Caki2 (cell line): ENCODE data around the gene SEPSECS. TPM values are rescaled to one million over a fixed set of nuclear protein-coding genes. Genes with fewer than 3 reads are reported as not detected.

Experiments used
- DNase-seq: peaks from one replicate; pipeline ENCODE4 v3.0.0-alpha.2; 2015; ENCODE audit warnings: low read depth
- in situ Hi-C: cut with HindIII; loops from 2 replicates; pipeline ENCODE4 v1.10.0; 2016; ENCODE audit warnings: low sequenced_read_pairs, low pct_unique_long_range_greater_than_20kb, mixed read lengths
- total RNA-seq: library from RNA; depleted of rRNA; stranded (reverse); fragments of >200 nt; shearing (Covaris generic); gene quantifications from 2 replicates; pipeline ENCODE4 v1.2.3, GENCODE V29; 2014; ENCODE audit warnings: low replicate concordance

The SEPSECS gene
- total RNA-seq, 1 experiment from 2014 or later: 2.9 TPM

DNA sequence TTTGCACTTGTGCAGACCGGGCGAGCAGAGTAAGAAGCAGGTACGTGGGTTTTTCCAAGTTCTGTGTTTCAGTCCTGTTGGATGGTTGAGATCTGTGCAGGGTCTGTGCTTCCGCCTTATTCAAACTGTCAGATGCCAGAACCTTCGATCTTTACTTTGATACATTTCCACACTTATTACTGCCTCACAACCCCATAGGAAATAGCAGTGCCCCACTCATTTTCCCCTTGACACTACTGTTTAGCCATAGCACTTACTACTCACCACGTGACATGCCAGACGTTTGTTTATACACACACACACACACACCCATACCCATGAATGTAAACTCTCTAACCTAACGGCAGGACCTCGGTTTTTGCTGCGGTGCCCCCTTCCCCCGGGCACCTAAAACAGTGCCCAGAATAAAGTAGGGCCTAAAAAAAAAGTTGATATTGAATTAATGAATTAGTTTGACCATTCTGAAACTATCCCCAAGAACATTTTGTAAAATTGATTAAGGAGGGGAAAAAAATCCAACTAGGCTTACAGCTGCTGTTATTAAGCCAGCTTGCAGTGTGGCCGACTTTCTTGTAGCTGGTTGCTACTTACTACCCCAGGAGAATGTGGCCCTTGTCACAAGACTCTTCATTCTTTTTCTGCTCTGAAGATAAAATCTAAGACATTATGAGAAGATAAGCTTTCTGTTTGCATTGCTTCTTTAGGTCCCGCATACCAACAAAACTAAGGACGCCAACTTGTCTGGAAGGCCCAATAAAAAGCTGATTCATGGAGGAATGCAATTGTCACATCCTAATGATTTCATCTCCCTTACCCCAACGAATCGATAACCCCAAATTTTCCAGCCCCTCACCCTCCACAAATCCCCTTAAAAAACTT lies 704 bp upstream of the SEPSECS start:
- in situ Hi-C loops: no loop called here
- DNase-seq: peak; percentile 36

DNA sequence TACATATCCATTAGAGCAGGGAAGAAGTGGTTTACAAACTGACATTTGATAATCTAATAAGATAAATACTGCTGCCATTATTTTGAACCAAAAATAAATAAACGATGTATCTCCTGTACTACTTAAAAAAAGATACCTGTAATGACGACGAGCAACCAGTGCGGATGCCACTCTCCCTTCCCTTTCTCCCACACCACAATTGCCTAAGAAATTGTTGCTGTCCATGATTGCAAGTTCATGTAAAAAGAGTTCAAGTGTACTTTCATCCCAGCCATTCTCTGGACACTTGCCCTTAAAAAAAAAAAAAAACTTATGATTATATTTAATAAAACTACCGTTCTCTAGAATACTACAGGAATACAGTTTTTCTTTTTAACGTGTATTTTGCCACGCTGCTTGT lies 1.4 kb downstream of the SEPSECS start:
- DNase-seq: no peak
- in situ Hi-C loops: no loop called here

GRCh38 chr4:25157081-25157480 lies 3.2 kb downstream of the SEPSECS start:
- DNase-seq: no peak
- in situ Hi-C loops: no loop called here

DNA sequence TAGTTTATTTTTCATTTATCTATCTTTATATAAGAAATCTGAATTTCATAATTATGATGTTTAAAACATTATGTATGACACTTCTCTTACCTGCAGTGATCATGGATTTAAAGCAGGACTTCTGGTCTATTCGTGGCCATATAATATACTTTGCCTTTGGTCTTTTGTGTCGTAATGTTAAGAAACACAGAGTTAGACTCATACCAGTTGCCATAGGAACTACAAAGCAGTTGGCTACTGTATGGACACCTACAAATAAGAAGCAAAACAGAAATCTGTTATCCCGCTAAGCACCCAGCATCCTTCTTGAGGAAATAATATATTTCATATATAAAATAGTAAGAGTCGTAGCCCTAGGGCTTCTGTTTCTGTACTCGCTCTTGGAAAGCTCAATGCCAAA lies 4.3 kb downstream of the SEPSECS start:
- DNase-seq: no peak
- in situ Hi-C loops: no loop called here

DNA sequence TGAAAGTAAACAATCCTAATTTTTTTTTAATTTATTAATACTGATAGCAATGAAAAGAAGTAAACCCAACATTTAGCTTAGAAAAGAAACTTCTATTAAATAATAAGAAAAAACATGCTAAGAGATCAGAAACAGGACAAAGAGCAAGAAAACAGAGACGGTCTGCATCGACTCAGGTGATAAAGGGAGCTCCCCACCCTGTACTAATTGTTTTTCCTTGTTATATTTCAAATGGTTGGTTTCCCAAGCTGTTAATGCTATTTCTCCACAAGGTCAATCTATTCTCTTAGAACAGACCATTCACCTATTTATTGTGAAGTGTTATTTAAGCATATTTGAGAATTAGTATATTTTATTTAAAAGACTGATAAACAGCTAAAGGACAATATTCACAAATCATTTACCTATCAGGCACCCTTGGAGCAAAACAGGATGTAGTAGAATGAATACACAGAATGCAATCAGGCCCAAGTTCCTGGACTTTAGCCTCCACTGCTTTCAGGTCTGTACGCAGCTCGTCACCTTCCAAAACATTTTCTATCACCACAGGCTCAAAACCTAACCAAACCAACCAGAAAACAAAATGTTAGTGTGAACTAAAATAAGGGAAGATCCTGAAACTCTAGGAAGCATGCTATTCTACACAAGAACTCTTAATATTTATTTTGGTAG lies 5.5 kb downstream of the SEPSECS start:
- DNase-seq: no peak
- in situ Hi-C loops: no loop called here

GRCh38 chr4:25146076-25146475 lies 14.2 kb downstream of the SEPSECS start:
- DNase-seq: no peak
- in situ Hi-C loops: no loop called here

- DNase-seq: peak; percentile 13
- in situ Hi-C loops: no loop called here
Observed at GRCh38 chr4:25144870-25145481, 15.3 kb downstream of the SEPSECS start.

GRCh38 chr4:25142468-25142867 lies 17.8 kb downstream of the SEPSECS start:
- in situ Hi-C loops: no loop called here

DNA sequence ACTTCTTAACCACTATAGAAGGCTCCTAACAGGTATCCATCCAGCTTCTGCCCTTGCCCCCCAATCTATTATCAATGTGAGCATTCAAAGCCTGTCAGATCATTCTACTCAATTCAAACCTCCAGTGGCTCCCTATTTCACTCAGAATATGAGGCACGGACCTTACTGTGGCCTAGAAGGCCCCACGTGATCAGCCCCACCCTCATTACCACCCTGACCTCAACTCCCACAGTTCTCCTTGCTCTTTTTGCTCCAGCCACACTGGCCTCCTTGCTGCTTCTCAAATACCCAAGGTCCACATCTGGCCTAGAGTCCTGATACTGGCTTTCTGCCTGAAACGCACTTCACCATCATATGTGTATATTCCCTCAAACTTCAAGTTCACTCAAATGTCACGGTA lies 18.7 kb downstream of the SEPSECS start:
- no peak for DNase-seq
- in situ Hi-C loops: no loop called here

More at GRCh38 chr4:25142468-25142867, 17.8 kb downstream of the SEPSECS start:
- no peak for DNase-seq

- DNase-seq: no peak
- in situ Hi-C loops: no loop called here
Observed at GRCh38 chr4:25133132-25133531, 27.1 kb downstream of the SEPSECS start.

GRCh38 chr4:25131926-25132325 lies 28.3 kb downstream of the SEPSECS start:
- DNase-seq: no peak
- in situ Hi-C loops: no loop called here

DNA sequence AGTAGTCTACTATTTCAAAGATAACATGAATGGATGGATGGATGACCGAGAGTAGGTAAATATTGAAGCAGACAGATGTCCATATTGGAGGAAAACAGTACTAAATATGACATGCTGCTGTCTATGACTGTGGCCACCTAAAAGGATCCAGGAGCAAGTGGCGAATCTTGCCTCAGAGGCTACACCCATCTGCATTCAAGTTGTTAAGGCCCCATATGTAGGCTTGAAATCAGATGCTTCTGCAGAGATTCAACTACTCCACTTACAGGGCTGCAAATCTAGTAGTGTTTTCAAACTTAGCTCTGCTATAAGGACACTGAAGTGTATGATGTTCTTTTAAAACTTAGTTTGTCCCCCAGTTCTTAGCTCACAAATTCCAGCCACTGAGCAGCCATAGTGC lies 28.9 kb downstream of the SEPSECS start:
- in situ Hi-C loops: no loop called here
- DNase-seq: no peak

DNA sequence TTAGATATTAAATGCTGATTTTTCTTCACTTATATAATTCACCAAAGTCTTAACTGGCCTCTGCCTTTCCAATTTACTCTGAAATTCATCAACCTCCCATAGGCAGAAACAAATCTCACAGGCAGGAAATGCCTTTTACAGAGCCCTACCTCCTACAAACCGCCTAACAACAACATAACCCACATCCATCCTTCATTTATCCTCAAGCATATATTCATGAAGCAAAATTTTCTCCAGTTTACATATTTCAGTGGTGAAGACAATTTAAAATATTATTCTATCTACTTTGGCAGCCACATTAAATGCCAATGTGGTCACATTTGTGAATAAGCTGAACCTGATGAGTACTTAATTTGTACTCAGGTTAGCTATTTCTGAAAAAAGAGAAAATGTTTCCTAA lies 30.3 kb downstream of the SEPSECS start:
- in situ Hi-C loops: no loop called here

GRCh38 chr4:25128671-25129070 lies 31.6 kb downstream of the SEPSECS start:
- DNase-seq: peak; percentile 35

More for the DNA sequence above, 30.3 kb downstream of the SEPSECS start:
- DNase-seq: no peak

GRCh38 chr4:25123236-25123635 lies 37.0 kb downstream of the SEPSECS start:
- in situ Hi-C loops: no loop called here
- DNase-seq: no peak

More at GRCh38 chr4:25128671-25129070, 31.6 kb downstream of the SEPSECS start:
- in situ Hi-C loops: no loop called here

GRCh38 chr4:25120146-25120940 lies 39.9 kb downstream of the SEPSECS start:
- DNase-seq: no peak
- in situ Hi-C loops: no loop called here

DNA sequence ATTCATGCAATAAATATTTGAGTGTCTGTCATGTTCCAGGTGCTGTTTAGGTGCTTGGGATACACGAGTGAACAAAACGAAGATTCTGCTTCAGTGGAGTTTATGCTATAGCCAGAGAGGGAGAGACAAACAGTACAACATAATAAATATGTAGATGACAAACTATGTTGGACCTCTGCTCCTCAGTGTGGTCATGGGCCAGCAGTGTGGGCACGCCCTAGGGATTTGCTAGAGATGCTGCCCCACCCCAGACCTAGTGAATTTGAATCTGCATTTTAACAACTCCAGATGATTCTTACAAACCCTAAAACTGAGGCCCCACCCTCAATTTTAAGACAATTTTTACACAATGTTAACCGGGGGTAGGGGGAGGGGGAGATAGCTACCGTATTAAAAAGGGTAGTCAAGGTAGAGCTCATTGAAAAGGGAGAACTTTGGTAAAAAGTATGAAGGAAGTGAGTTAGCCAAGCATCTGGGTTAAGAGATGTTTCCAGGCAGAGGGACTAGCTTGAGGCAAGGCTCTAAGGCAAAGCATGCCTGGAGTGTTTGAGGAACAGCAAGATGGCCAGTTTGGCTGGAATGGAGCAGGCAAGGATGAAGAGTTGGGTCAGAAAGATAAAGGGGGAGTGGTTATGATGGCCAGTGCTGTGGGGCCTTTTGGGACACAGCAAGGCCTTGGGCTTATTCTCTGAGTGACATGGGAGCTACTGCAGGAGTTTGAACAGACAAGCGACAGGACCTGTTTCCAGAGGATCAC lies 42.4 kb downstream of the SEPSECS start:
- in situ Hi-C loops: no loop called here
- DNase-seq: no peak

GRCh38 chr4:25117274-25117673 lies 43.0 kb downstream of the SEPSECS start:
- in situ Hi-C loops: no loop called here
- DNase-seq: no peak
